Activated naive CD4-positive, alpha-beta T cell treated with anti-CD3 and anti-CD28 coated beads, Interleukin-2, amount 50 U/mL, for 72 hours (primary cell): ENCODE measurements around the gene SH3PXD2B. TPM values are rescaled to one million over a fixed set of nuclear protein-coding genes. Genes with fewer than 3 reads are reported as not detected.
"Not testable (repeated sequence)": the region's sequence is repeated elsewhere in the genome, so short reads cannot be mapped to it uniquely, and the experiment has no call there.

Experiments
- ATAC-seq, 2 donors: fragments of 150-1000 bp; cut with Tn5 transposase; 2 replicates each; pipeline ENCODE4 v1.10.0; 2021; ENCODE audit warnings: mild to moderate bottlenecking in 2 of 2, moderate library complexity in 2 of 2
- DNase-seq, 2 donors: peaks; one replicate each; pipeline ENCODE4 v3.0.0; 2021 to 2022; ENCODE audit warnings: low spot score in 2 of 2
- H3K27ac Mint-ChIP-seq, 2 donors: one replicate each; pipeline ENCODE4 v1.8.0; 2022; ENCODE audit warnings: mild to moderate bottlenecking in 2 of 2, mixed read lengths in 2 of 2
- H3K36me3 Mint-ChIP-seq, 2 donors: one replicate each; pipeline ENCODE4 v1.8.0; 2022; ENCODE audit warnings: mixed read lengths in 2 of 2
- H3K9me3 Mint-ChIP-seq, 2 donors: one replicate each; pipeline ENCODE4 v1.8.0; 2022; ENCODE audit warnings: mixed read lengths in 2 of 2
- total RNA-seq, 2 donors: library from RNA; stranded (reverse); gene quantifications; one replicate each; pipeline ENCODE4 v1.2.3, GENCODE V29; 2022

Gene SH3PXD2B
- total RNA-seq, 2 donors from 2014 or later: 0.09 to 0.64 TPM

- H3K27ac Mint-ChIP-seq: no peak overlapping the region
- no peak for ATAC-seq
Measured at GRCh38 chr5:172418862-172419814, 35.2 kb downstream of the SH3PXD2B start.

DNA sequence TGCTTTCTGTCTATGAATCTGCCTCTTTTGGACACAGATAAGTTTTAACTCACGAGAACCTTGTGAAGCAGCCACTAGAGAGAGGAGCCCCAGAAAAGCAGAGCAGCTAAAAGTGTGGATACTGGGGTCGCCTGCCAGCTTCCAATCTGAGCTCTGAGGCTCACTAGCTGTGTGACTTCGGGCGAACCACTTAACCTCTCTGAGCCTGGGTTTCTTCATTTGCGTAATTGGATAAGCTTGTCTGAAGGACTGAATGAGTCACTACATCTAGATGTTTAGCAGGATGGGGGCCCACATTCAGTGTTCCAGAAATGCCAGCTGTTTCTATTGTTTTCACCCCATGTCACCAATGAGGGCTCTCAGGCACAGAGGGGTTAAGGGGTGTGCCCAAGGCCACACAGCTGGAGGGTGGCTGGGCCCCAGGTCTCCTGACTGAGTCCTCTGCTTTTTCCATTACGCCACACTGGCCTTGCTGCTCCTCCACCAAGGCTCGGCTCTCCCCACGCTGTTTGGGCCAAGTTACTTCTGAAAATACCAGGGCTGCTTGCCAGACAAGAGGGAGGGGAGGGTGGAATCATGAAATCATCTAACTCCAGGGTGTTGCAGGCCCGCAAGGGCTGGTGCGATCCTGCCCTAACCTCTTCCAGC is 36.2 kb downstream of the SH3PXD2B start:
- DNase-seq (no peak), ATAC-seq (no peak)
- Mint-ChIP-seq H3K9me3 (no peaks in the 10 kb centered on the region), H3K36me3 (no peaks in the 10 kb centered on the region), H3K27ac (no peak overlapping the region)

More at GRCh38 chr5:172418862-172419814, 35.2 kb downstream of the SH3PXD2B start:
- H3K9me3 Mint-ChIP-seq: no peaks in the 10 kb centered on the region
- DNase-seq: no peak
- no peaks in the 10 kb centered on the region for H3K36me3 Mint-ChIP-seq

GRCh38 chr5:172417130-172417841 is 37.0 kb downstream of the SH3PXD2B start:
- Mint-ChIP-seq H3K9me3 (no peaks in the 10 kb centered on the region), H3K36me3 (no peaks in the 10 kb centered on the region), H3K27ac (no peak overlapping the region)
- DNase-seq (no peak), ATAC-seq (no peak)

DNA sequence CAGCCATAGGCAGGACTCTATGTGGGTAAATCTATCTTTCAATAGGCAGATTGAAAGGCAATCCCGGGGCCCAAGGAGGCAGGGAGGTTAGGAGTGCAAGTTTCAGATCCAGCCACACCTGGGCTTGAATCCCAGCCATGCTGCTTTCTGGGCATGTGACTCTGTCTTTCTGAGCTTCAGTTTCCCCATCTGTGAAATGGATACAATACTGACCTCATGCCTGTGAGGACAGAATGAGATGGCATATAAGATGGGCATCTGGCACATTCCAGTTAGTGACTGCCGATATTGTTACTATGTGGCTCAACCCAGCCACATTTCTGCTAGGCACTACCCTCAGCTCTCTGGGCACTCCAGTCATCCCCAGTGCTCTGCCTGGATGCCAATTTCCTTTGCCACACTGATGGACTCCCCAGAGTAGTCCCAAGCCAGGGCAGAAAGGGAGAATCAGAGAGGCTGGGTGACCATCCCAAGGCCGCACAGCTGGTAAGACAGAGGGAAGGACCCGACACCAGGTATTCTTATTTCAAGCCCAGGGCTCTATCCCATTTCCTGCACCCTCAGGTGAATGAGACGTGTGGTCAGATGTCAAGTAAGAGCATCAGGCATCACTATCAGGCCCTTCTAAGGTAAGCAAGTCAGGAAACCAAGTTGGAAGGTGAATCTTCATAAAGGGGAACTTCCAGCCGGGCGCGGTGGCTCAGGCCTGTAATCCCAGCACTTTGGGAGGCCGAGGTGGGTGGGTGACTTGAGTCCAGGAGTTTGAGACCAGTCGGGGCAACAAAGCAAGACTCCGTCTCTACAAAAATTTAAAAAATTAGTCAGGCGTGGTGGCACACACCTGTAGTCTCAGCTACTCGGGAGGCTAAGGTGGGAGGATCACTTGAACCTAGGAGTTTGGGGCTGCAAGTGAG is 38.7 kb downstream of the SH3PXD2B start:
- DNase-seq: no peak
- no peaks in the 10 kb centered on the region for H3K9me3 Mint-ChIP-seq
- no peaks in the 10 kb centered on the region for H3K36me3 Mint-ChIP-seq
- no peak overlapping the region for H3K27ac Mint-ChIP-seq
- ATAC-seq: no peak

GRCh38 chr5:172414531-172415361 is 39.6 kb downstream of the SH3PXD2B start:
- no peaks in the 10 kb centered on the region for H3K36me3 Mint-ChIP-seq
- ATAC-seq: no peak
- DNase-seq: no peak
- H3K27ac Mint-ChIP-seq: no peak overlapping the region
- no peaks in the 10 kb centered on the region for H3K9me3 Mint-ChIP-seq

DNA sequence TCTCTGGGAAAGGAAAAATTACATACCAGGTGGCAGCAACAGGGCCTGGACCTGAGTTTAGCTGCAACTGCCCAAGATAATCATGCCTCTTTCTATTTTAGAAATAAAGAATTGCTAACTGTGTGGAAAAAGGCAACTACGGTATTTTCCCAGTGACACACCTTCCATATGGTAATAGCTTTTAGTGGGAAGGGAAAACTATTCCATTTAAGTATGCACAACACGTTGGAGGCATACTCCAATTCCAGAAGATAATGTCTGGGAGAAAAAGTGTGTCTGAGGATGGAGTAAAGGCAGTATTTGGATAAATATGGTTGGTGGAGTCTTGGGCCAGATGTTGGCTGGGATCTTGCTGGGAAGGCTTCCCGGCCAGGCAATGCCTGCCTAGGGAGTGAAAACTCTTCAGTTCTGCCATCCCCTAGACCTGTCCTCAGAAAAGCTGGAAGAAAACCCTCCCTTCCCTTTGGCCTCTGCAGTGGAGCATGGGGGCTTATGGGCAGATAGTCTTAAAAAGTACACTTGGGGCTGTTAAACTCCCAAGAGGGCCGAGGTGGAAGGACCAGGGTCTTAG is 40.6 kb downstream of the SH3PXD2B start:
- ATAC-seq: no peak
- H3K27ac Mint-ChIP-seq: no peak overlapping the region
- no peaks in the 10 kb centered on the region for H3K9me3 Mint-ChIP-seq
- DNase-seq: no peak
- no peaks in the 10 kb centered on the region for H3K36me3 Mint-ChIP-seq

- Mint-ChIP-seq H3K9me3 (no peaks in the 10 kb centered on the region), H3K27ac (peak overlapping the region in 1 of 2 donors; percentile 4), H3K36me3 (no peaks in the 10 kb centered on the region)
- ATAC-seq (peak; percentile 48 to 54), DNase-seq (peak in 1 of 2 donors; percentile 36)
Measured at GRCh38 chr5:172412724-172413286, 41.5 kb downstream of the SH3PXD2B start.

DNA sequence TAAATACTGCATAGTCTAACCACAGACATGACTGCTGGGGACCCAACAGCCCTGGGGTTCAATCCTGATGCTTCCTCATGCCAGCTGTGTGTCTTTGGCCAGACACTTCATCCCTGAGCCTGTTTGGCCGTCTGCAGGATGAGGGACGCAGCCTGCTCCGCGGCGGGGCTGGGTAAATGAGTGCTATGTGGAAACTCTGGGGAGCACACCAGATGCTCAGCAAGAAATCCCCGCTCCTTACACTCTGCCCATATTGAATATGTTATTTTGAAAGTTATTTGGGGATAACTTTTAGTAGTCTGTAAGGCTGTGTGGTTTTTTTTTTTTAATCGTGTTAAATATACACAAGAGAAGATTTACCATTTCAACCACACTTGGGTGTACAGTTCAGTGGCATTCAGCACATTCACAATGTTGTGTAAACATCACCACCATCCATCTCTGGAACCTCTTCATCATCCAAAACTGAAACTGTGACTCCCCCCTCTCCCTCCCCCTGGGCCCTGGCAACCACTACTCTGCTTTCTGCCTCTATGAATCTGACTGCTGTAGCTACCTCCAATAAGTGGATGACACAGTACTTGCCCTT is 42.7 kb downstream of the SH3PXD2B start:
- H3K36me3 Mint-ChIP-seq: no peaks in the 10 kb centered on the region
- DNase-seq (peak in 1 of 2 donors; percentile 45), ATAC-seq (peak; percentile 68 to 87)
- H3K9me3 Mint-ChIP-seq: no peaks in the 10 kb centered on the region
- H3K27ac Mint-ChIP-seq: peak overlapping the region in 1 of 2 donors; percentile 88

GRCh38 chr5:172410662-172411483 is 43.5 kb downstream of the SH3PXD2B start:
- peak overlapping the region in 1 of 2 donors; percentile 88 for H3K27ac Mint-ChIP-seq
- H3K9me3 Mint-ChIP-seq: no peaks in the 10 kb centered on the region
- ATAC-seq (no peak), DNase-seq (no peak)
- H3K36me3 Mint-ChIP-seq: no peaks in the 10 kb centered on the region

- H3K27ac Mint-ChIP-seq: no peak overlapping the region
- peak; percentile 59 to 69 for ATAC-seq
- peak in 1 of 2 donors; percentile 17 for DNase-seq
- H3K9me3 Mint-ChIP-seq: no peaks in the 10 kb centered on the region
- H3K36me3 Mint-ChIP-seq: no peaks in the 10 kb centered on the region
Measured at GRCh38 chr5:172410160-172410559, 44.2 kb downstream of the SH3PXD2B start.

GRCh38 chr5:172409477-172409876 is 44.8 kb downstream of the SH3PXD2B start:
- not testable (repeated sequence) for H3K27ac Mint-ChIP-seq, DNase-seq, H3K9me3 Mint-ChIP-seq

GRCh38 chr5:172407822-172408221 is 46.5 kb downstream of the SH3PXD2B start:
- ATAC-seq: no peak
- Mint-ChIP-seq H3K27ac (no peak overlapping the region), H3K9me3 (no peaks in the 10 kb centered on the region), H3K36me3 (no peaks in the 10 kb centered on the region)
- no peak for DNase-seq

More at GRCh38 chr5:172409477-172409876, 44.8 kb downstream of the SH3PXD2B start:
- not testable (repeated sequence) for ATAC-seq, H3K36me3 Mint-ChIP-seq

DNA sequence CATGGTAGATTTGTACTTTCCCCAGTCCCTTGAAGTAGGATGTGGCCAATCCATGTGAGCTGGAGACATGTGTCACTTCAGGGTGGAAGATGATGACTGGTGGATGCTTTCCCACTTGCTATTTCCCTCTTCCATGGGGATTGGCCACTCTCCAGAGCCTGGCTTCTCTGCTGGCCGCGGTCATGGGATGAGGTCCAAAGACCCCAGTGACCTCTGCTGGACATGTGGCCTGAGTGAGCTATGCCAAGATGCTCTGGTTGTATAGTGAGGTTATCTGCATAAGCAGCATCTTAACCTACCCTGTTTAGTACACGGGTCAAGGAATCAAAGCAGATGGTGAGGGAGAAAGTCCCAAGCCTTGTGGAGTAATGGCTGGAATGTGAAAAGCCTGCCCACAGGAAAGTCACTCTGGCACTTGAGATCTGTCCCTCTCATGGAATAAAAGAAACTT is 47.1 kb downstream of the SH3PXD2B start:
- Mint-ChIP-seq H3K36me3 (no peaks in the 10 kb centered on the region), H3K27ac (no peak overlapping the region), H3K9me3 (no peaks in the 10 kb centered on the region)
- ATAC-seq: no peak
- no peak for DNase-seq
